Sigmoid colon (tissue), 7 donors: ENCODE results near the gene KCNQ5. TPM values are rescaled to one million over a fixed set of nuclear protein-coding genes. Genes with fewer than 3 reads are reported as not detected.

Experiments used
- DNase-seq: peaks from one replicate; pipeline ENCODE4 v3.0.0-alpha.2; 2019
- H3K27ac ChIP-seq, 4 donors: fragments of 200-600 bp; sonication (generic); one replicate each; pipeline ENCODE4 v1.5.1; 2016 to 2019; ENCODE audit warnings: mild to moderate bottlenecking in 1 of 4
- H3K27me3 ChIP-seq, 3 donors: fragments of 200-600 bp; sonication (generic); one replicate each; pipeline ENCODE4 v1.5.1; 2019; ENCODE audit warnings: mild to moderate bottlenecking in 1 of 3
- H3K36me3 ChIP-seq, 4 donors: fragments of 200-600 bp; sonication (generic); one replicate each; pipeline ENCODE4 v1.5.1; 2016 to 2019
- H3K4me1 ChIP-seq, 4 donors: fragments of 200-600 bp; sonication (generic); one replicate each; pipeline ENCODE4 v1.5.1; 2017 to 2019
- H3K4me3 ChIP-seq, 4 donors: fragments of 200-600 bp; sonication (generic); one replicate each; pipeline ENCODE4 v1.5.1; 2017 to 2019; ENCODE audit warnings: mild to moderate bottlenecking in 2 of 4, moderate library complexity in 1 of 4
- H3K9me3 ChIP-seq, 4 donors: fragments of 200-600 bp in 3 of 4; sonication (generic) in 3 of 4; one replicate each; pipeline versions ENCODE4 v1.5.1 to v1.6.1; 2013 to 2019
- CTCF ChIP-seq, 4 experiments: fragments of 450-650 bp in 3 of 4; fragments of 200-600 bp in 1 of 4; IDR thresholded peaks; one replicate each; pipeline ENCODE4 v1.5.1; 2016 to 2019; ENCODE audit warnings: antibody characterized with exemption in 4 of 4, mild to moderate bottlenecking in 3 of 4, moderate library complexity in 2 of 4
- EP300 ChIP-seq, 4 donors: sonication (generic); formaldehyde crosslinking; IDR thresholded peaks; one replicate each; pipeline ENCODE4 v1.6.1; 2017; ENCODE audit warnings: antibody characterized with exemption in 4 of 4
- POLR2A ChIP-seq, 2 donors: fragments of 450-650 bp; IDR thresholded peaks; one replicate each; pipeline ENCODE4 v1.6.1; 2016; ENCODE audit warnings: antibody characterized with exemption in 2 of 2, mild to moderate bottlenecking in 2 of 2, moderate library complexity in 2 of 2
- POLR2AphosphoS5 ChIP-seq, 4 donors: sonication (generic); formaldehyde crosslinking; IDR thresholded peaks; one replicate each; pipeline ENCODE4 v1.6.1; 2017; ENCODE audit warnings: antibody characterized with exemption in 4 of 4
- WGBS, 2 donors: extraction: QIAGEN DNeasy Blood & Tissue Kit; methylation state at CpG; one replicate each; pipeline ENCODE4 v1.1.7; 2013; 5-methylcytosine and 5-hydroxymethylcytosine counted together
- intact Hi-C: fragments of 100-400 bp; cut with DNase I; formaldehyde crosslinking; loops from one replicate; pipeline ENCODE4 v1.15.1; 2023
- polyA plus RNA-seq, 3 donors: library from polyadenylated mRNA; stranded (reverse); fragments of 200-250 nt; gene quantifications; one replicate each; pipeline ENCODE4 v1.2.3, GENCODE V29; 2013
- total RNA-seq, 4 donors: library from RNA; depleted of rRNA; stranded (reverse); fragments of >200 nt; gene quantifications; one replicate each; pipeline ENCODE4 v1.1.0, GENCODE V29; 2016
- donor health status: healthy with polysubstance abuse.
- donor health status: Bipolar disorder and iron deficiency.
- donor health status: healthy.

Gene KCNQ5
- total and polyA plus RNA-seq, 7 donors, result 0.49 to 2.1 (median 1.1) TPM; not detected in 2

GRCh38 chr6:72925136-72925535, 303.3 kb downstream of the KCNQ5 start:
- Histone ChIP-seq H3K4me1 (peaks cover 0 to 6% (median 0%) of the 10 kb centered on the region in 4 donors), H3K9me3 (no peaks in the 10 kb centered on the region), H3K27ac (no peak overlapping the region), H3K4me3 (no peak overlapping the region), H3K36me3 (no peaks in the 10 kb centered on the region), H3K27me3 (no peaks in the 10 kb centered on the region)
- no peak for DNase-seq
- no peak for TF ChIP-seq POLR2AphosphoS5 (IDR thresholded peaks at IDR 0.05)
- TF ChIP-seq POLR2A (IDR thresholded peaks at IDR 0.05), result no peak
- no peak for TF ChIP-seq CTCF (IDR thresholded peaks at IDR 0.05)
- no peak for TF ChIP-seq EP300 (IDR thresholded peaks at IDR 0.05)
- intact Hi-C loops, result no loop called here

- no peaks in the 10 kb centered on the region for H3K9me3 ChIP-seq
- intact Hi-C loops, result no loop called here
- no peaks in the 10 kb centered on the region for H3K36me3 ChIP-seq
- H3K4me1 ChIP-seq, result peaks cover 0 to 6% (median 0%) of the 10 kb centered on the region in 4 donors
- DNase-seq, result no peak
- H3K27me3 ChIP-seq, result no peaks in the 10 kb centered on the region
- H3K4me3 ChIP-seq, result no peak overlapping the region
- WGBS, 2 donors, result 61 to 77% methylated on average over 5 of the region's 5 CpGs
- H3K27ac ChIP-seq, result no peak overlapping the region
- TF ChIP-seq EP300 (IDR thresholded peaks at IDR 0.05) (no peak), CTCF (IDR thresholded peaks at IDR 0.05) (no peak), POLR2A (IDR thresholded peaks at IDR 0.05) (no peak), POLR2AphosphoS5 (IDR thresholded peaks at IDR 0.05) (no peak)
Measured at GRCh38 chr6:72930556-72931132, 308.8 kb downstream of the KCNQ5 start.

- peaks cover 0 to 6% (median 0%) of the 10 kb centered on the region in 4 donors for H3K4me1 ChIP-seq
- DNase-seq, result no peak
- TF ChIP-seq CTCF (IDR thresholded peaks at IDR 0.05), result no peak
- intact Hi-C loops, result no loop called here
- H3K36me3 ChIP-seq, result no peaks in the 10 kb centered on the region
- H3K27ac ChIP-seq, result no peak overlapping the region
- 56 to 72% methylated on average over 4 of the region's 4 CpGs for WGBS, 2 donors
- no peak overlapping the region for H3K4me3 ChIP-seq
- H3K27me3 ChIP-seq, result no peaks in the 10 kb centered on the region
- no peaks in the 10 kb centered on the region for H3K9me3 ChIP-seq
Measured at GRCh38 chr6:72931325-72931887, 309.5 kb downstream of the KCNQ5 start.

GRCh38 chr6:72933233-72933632, 311.4 kb downstream of the KCNQ5 start:
- WGBS, 2 donors, result 77 to 88% methylated on average over 4 of the region's 4 CpGs
- no peak overlapping the region for H3K4me3 ChIP-seq

More at GRCh38 chr6:72933233-72933632, 311.4 kb downstream of the KCNQ5 start:
- no peak for DNase-seq
- Histone ChIP-seq H3K9me3 (no peaks in the 10 kb centered on the region), H3K4me1 (peaks cover 0 to 1% (median 0%) of the 10 kb centered on the region in 4 donors), H3K27me3 (no peaks in the 10 kb centered on the region), H3K36me3 (no peaks in the 10 kb centered on the region), H3K27ac (no peak overlapping the region)
- intact Hi-C loops, result no loop called here
- no peak for TF ChIP-seq POLR2AphosphoS5 (IDR thresholded peaks at IDR 0.05)
- TF ChIP-seq CTCF (IDR thresholded peaks at IDR 0.05), result no peak
- no peak for TF ChIP-seq EP300 (IDR thresholded peaks at IDR 0.05)
- no peak for TF ChIP-seq POLR2A (IDR thresholded peaks at IDR 0.05)
